Gastroesophageal sphincter (tissue), 4 donors: ENCODE measurements around the gene ZBTB21. TPM values are rescaled to one million over a fixed set of nuclear protein-coding genes. Genes with fewer than 3 reads are reported as not detected.

ENCODE experiments used
- ATAC-seq: fragments of 150-250 bp; one replicate; pipeline ENCODE4 v1.9.1; 2016; ENCODE audit warnings: mild to moderate bottlenecking, moderate library complexity
- H3K27ac ChIP-seq, 4 donors: fragments of 200-600 bp; sonication (generic) in 3 of 4; 1 replicate in 3 of 4; 2 replicates in 1 of 4; pipeline ENCODE4 v1.5.1; 2016 to 2019
- H3K27me3 ChIP-seq: fragments of 200-600 bp; sonication (generic); one replicate; pipeline ENCODE4 v1.5.1; 2019
- H3K36me3 ChIP-seq, 2 donors: fragments of 200-600 bp; sonication (generic); one replicate each; pipeline ENCODE4 v1.5.1; 2019; ENCODE audit warnings: control low read depth in 1 of 2
- H3K4me1 ChIP-seq, 3 donors: fragments of 200-600 bp; sonication (generic); 1 replicate in 2 of 3; 2 replicates in 1 of 3; pipeline ENCODE4 v1.5.1; 2016 to 2019; ENCODE audit warnings: control low read depth in 2 of 3
- H3K4me3 ChIP-seq, 2 donors: fragments of 200-600 bp; sonication (generic); one replicate each; pipeline ENCODE4 v1.5.1; 2019; ENCODE audit warnings: mild to moderate bottlenecking in 1 of 2, moderate library complexity in 1 of 2
- H3K9me3 ChIP-seq, 3 donors: fragments of 200-600 bp; sonication (generic); one replicate each; pipeline ENCODE4 v1.5.1; 2017 to 2019; ENCODE audit warnings: control low read depth in 2 of 3
- CTCF ChIP-seq, 4 experiments: fragments of 200-600 bp in 2 of 4; fragments of 450-650 bp in 2 of 4; sonication (generic) in 1 of 4; IDR thresholded peaks; one replicate each; pipeline ENCODE4 v1.5.1; 2017 to 2019; ENCODE audit warnings: antibody characterized with exemption in 4 of 4, mild to moderate bottlenecking in 2 of 4, moderate library complexity in 2 of 4
- EP300 ChIP-seq: sonication (generic); formaldehyde crosslinking; IDR thresholded peaks from one replicate; pipeline ENCODE4 v1.6.1; 2017; ENCODE audit warnings: antibody characterized with exemption, mild to moderate bottlenecking
- POLR2A ChIP-seq, 2 donors: fragments of 450-650 bp; IDR thresholded peaks; one replicate each; pipeline ENCODE4 v1.6.1; 2017; ENCODE audit warnings: antibody characterized with exemption in 2 of 2, mild to moderate bottlenecking in 2 of 2, moderate library complexity in 1 of 2
- POLR2AphosphoS5 ChIP-seq: sonication (generic); formaldehyde crosslinking; IDR thresholded peaks from one replicate; pipeline ENCODE4 v1.6.1; 2017; ENCODE audit warnings: antibody characterized with exemption
- WGBS, 2 donors: methylation state at CpG; one replicate each; pipeline ENCODE4 v1.1.5; 2018; ENCODE audit warnings: low coverage in 1 of 2; 5-methylcytosine and 5-hydroxymethylcytosine counted together
- total RNA-seq, 4 donors: library from RNA; depleted of rRNA; stranded (reverse); fragments of >200 nt; gene quantifications; one replicate each; pipeline ENCODE4 v1.1.0, GENCODE V29; 2016

ZBTB21 gene
- total RNA-seq, 4 donors from 2014 or later = 6.6 to 14.1 (median 9.4) TPM

DNA sequence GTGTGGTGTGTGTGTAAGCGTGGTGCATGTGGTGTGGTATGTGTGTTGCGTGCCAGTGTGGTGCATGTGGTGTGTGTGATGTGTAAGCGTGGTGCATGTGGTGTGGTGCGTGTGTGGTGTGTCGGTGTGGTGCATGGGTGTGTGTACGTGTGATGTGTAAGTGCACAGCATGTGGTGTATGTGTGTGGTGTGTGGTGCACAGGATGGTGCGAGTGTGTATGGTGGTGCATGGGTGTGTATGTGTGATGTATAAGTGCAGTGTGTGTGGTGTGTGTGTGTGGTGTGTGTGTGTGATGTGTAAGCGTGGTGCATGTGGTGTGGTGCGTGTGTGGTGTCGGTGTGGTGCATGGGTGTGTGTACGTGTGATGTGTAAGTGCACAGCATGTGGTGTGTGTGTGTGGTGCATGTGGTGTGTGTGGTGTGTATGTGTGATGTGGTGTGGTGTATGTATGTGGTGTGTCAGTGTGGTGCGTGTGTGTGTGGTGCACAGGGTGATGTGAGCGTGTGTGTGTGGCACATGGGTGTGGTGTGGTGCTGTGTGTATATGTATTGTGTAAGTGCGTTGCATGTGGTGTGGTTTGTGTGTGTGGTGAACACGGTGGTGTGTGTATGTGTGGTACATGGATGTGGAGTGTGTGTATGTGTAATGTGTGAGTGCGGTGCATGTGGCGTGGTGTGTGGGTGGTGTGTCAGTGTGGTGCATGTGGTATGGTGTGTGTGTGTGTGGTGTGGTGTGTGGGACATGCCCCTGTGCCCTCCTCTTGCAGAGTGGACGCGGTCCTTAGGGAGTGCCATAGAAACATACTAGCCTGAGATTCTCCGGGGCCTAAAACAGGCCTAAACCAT, 55.3 kb downstream of the ZBTB21 start:
- H3K27ac ChIP-seq = peak overlapping the region in 3 of 4 donors; percentile 79 to 85 (median 83)
- 90 to 91% methylated on average over 17 to 20 of the region's 20 CpGs for whole genome bisulfite sequencing, 2 donors

GRCh38 chr21:41953831-41954653, 56.1 kb downstream of the ZBTB21 start, which contains the start of gene C2CD2:
C2CD2 (minus strand) TSS chr21:41954018; CDS start chr21:41953648, 370 bp downstream.
- TF ChIP-seq POLR2A (IDR thresholded peaks at IDR 0.05) = peak; percentile 41 to 47
- TF ChIP-seq EP300 = no peak
- TF ChIP-seq CTCF (IDR thresholded peaks at IDR 0.05) = no peak
- peak; percentile 16 for TF ChIP-seq POLR2AphosphoS5
- ATAC-seq = peak; percentile 89
- WGBS, 2 donors = 0 to 75% methylated on average over 1 to 6 of the region's 85 CpGs
- Histone ChIP-seq H3K27ac (peak within 1 kb of the TSS in 3 of 4 donors; percentile 79 to 85 (median 83)), H3K36me3 (peaks cover 0 to 2% of the 10 kb centered on the region in 2 donors), H3K27me3 (no peaks in the 10 kb centered on the region), H3K4me3 (peak within 1 kb of the TSS; percentile 50 to 89), H3K9me3 (no peaks in the 10 kb centered on the region), H3K4me1 (peaks cover 0 to 59% (median 22%) of the 10 kb centered on the region in 3 donors)

More for the DNA sequence above, 55.3 kb downstream of the ZBTB21 start:
- H3K4me3 ChIP-seq = no peak overlapping the region
- peaks cover 0 to 2% of the 10 kb centered on the region in 2 donors for H3K36me3 ChIP-seq
- ATAC-seq = no peak
- no peaks in the 10 kb centered on the region for H3K27me3 ChIP-seq
- H3K4me1 ChIP-seq = peaks cover 0 to 55% (median 20%) of the 10 kb centered on the region in 3 donors
- no peak for TF ChIP-seq EP300
- H3K9me3 ChIP-seq = no peaks in the 10 kb centered on the region

DNA sequence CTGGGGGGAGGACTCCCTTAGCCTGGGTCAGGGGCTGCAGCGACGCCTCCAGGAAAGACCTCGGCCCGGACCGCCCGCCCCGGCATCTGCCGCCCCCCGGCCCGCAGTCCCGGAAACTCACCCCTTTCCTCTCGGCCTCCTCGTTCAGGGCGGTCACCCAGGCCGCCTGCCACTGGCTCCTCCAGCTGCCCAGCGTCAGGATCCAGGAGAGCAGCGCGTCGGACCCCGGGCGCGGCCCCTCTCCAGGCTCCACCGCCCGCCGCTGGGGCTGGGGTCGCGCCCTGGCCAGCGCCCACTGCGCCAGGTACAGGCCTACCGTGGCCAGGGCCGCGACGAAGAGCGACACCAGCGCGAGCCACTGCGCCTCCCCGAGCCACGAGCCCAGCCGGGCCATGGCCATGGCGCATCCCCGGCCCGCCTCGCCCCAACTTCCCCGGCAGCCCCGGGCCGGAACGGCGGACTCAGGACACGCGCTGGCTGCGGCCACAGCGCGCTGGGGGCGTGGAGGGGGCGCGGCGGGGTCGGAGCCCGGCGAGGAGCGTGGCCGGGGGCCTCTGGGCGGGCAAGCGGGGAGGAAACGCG, 56.8 kb downstream of the ZBTB21 start:
- peaks cover 0 to 2% of the 10 kb centered on the region in 2 donors for H3K36me3 ChIP-seq
- peaks cover 0 to 61% (median 24%) of the 10 kb centered on the region in 3 donors for H3K4me1 ChIP-seq
- WGBS, 2 donors = 20% methylated on average over 1 of the region's 67 CpGs; no CpG with 5 or more reads in 1 of the 2 donors
- peak; percentile 48 for ATAC-seq
- H3K27ac ChIP-seq = peak overlapping the region in 3 of 4 donors; percentile 79 to 85 (median 83)
- H3K4me3 ChIP-seq = peak overlapping the region; percentile 50 to 89
- no peaks in the 10 kb centered on the region for H3K27me3 ChIP-seq
- no peaks in the 10 kb centered on the region for H3K9me3 ChIP-seq
- TF ChIP-seq CTCF (IDR thresholded peaks at IDR 0.05) = no peak
- TF ChIP-seq POLR2A (IDR thresholded peaks at IDR 0.05) = peak in 1 of 2 donors; percentile 13
- no peak for TF ChIP-seq EP300
- TF ChIP-seq POLR2AphosphoS5 = no peak

GRCh38 chr21:41952568-41953248, 57.5 kb downstream of the ZBTB21 start:
- Histone ChIP-seq H3K4me3 (peak overlapping the region; percentile 50 to 89), H3K4me1 (peaks cover 0 to 61% (median 24%) of the 10 kb centered on the region in 3 donors), H3K9me3 (no peaks in the 10 kb centered on the region), H3K27ac (peak overlapping the region in 3 of 4 donors; percentile 79 to 85 (median 83)), H3K27me3 (no peaks in the 10 kb centered on the region), H3K36me3 (peaks cover 0 to 2% of the 10 kb centered on the region in 2 donors)
- ATAC-seq = no peak
- 20 to 58% methylated on average over 9 to 14 of the region's 30 CpGs for WGBS, 2 donors
- TF ChIP-seq EP300 (no peak), CTCF (IDR thresholded peaks at IDR 0.05) (no peak), POLR2A (IDR thresholded peaks at IDR 0.05) (no peak), POLR2AphosphoS5 (no peak)
